HepG2 (cell line): ENCODE results near the gene DOCK4. TPM values are rescaled to one million over a fixed set of nuclear protein-coding genes. Genes with fewer than 3 reads are reported as not detected.

Experiments used
- ATAC-seq: fragments of 200-7000 bp; cut with Tn5 transposase; 3 replicates; pipeline ENCODE4 v1.9.1; 2020; ENCODE audit warnings: mild to moderate bottlenecking, moderate library complexity
- BruUV-seq: library from RNA; stranded (reverse); fragments of 400-500 nt; replicated peaks from 2 replicates; lab custom pipeline; 2021; lab: Mats Ljungman, UMichigan
- CTCF ChIA-PET: fragments of 300-600 bp; formaldehyde crosslinking; extraction: SDS; loops from one replicate; lab custom pipeline; 2021; ENCODE audit warnings: low total read pairs, inconsistent platforms, low intra/inter-chr PET ratio; lab: Yijun Ruan, JAX
- POLR2A ChIA-PET: fragments of 350-600 bp; sonication (Branson Sonifier 250); formaldehyde crosslinking; loops from one replicate; lab custom pipeline; 2020; ENCODE audit warnings: antibody characterized with exemption, inconsistent platforms; lab: Yijun Ruan, JAX
- DNase-seq: peaks from one replicate; pipeline ENCODE4 v3.0.0-alpha.2; 2015; ENCODE audit warnings: low spot score
- FAIRE-seq: peaks from 3 replicates; lab custom pipeline; 2011; peaks lifted over from hg19 to GRCh38; lab: Jason Lieb, UNC
- H2AFZ ChIP-seq: one replicate; pipeline ENCODE4 v1.6.1; 2011; ENCODE audit warnings: low read length, inconsistent platforms
- H3K27ac ChIP-seq: fragments of 300-600 bp; 3 replicates; pipeline ENCODE4 v1.8.0; 2011; ENCODE audit warnings: mixed run types, mild to moderate bottlenecking, mixed read lengths, low read length, inconsistent platforms; ENCODE audit not compliant: insufficient read depth; ENCODE audit errors: extremely low read length
- H3K27me3 ChIP-seq, 2 experiments: fragments of 200-600 bp in 1 of 2; 2 replicates in 1 of 2; 3 replicates in 1 of 2; pipeline versions ENCODE4 v1.6.0 to v1.8.0; 2011; ENCODE audit warnings: low read length in 2 of 2, mild to moderate bottlenecking in 2 of 2, moderate library complexity in 2 of 2, inconsistent platforms in 1 of 2; ENCODE audit not compliant: insufficient read depth in 2 of 2, control insufficient read depth in 1 of 2
- H3K36me3 ChIP-seq, 2 experiments: fragments of 200-600 bp in 1 of 2; replicated peaks in 1 of 2; 2 replicates in 1 of 2; 3 replicates in 1 of 2; pipeline versions ENCODE4 v1.5.1 to v1.8.0; 2011; ENCODE audit warnings: low read length in 2 of 2, inconsistent platforms in 1 of 2; ENCODE audit not compliant: insufficient read depth in 2 of 2, control insufficient read depth in 1 of 2
- H3K4me1 ChIP-seq: 2 replicates; pipeline ENCODE4 v1.5.1; 2012; ENCODE audit warnings: low read length, inconsistent platforms; ENCODE audit not compliant: insufficient read depth
- H3K4me2 ChIP-seq: 2 replicates; pipeline ENCODE4 v1.6.0; 2011; ENCODE audit warnings: low read depth, low read length, inconsistent platforms
- H3K4me3 ChIP-seq, 3 experiments: fragments of 200-600 bp in 1 of 3; sonication (generic), shearing (Covaris generic) in 1 of 3; replicated peaks in 1 of 3; 2 replicates each; pipeline ENCODE4 v1.5.1; 2011 to 2016; ENCODE audit warnings: low read length in 3 of 3, inconsistent platforms in 2 of 3, low read depth in 2 of 3, mild to moderate bottlenecking in 2 of 3, control low read depth in 1 of 3, mixed read lengths in 1 of 3; ENCODE audit not compliant: insufficient read depth in 1 of 3
- H3K79me2 ChIP-seq: one replicate; pipeline ENCODE4 v1.6.1; 2011; ENCODE audit warnings: low read length, inconsistent platforms; ENCODE audit not compliant: insufficient read depth
- H3K9ac ChIP-seq: 2 replicates; pipeline ENCODE4 v1.6.0; 2011; ENCODE audit warnings: mild to moderate bottlenecking, low read depth, low read length, inconsistent platforms; ENCODE audit not compliant: insufficient read depth
- H3K9me3 ChIP-seq: 2 replicates; pipeline ENCODE4 v1.5.1; 2012; ENCODE audit warnings: mild to moderate bottlenecking, low read length
- H4K20me1 ChIP-seq: 2 replicates; pipeline ENCODE4 v1.6.0; 2011; ENCODE audit warnings: inconsistent platforms, mild to moderate bottlenecking, low read length, moderate library complexity; ENCODE audit not compliant: insufficient read depth
- ATAD3A ChIP-seq: sonication (generic); formaldehyde crosslinking; IDR thresholded peaks from 2 replicates; pipeline ENCODE4 v1.4.0; 2020; ENCODE audit warnings: missing genetic modification reagents
- ERF ChIP-seq: IDR thresholded peaks from 2 replicates; pipeline ENCODE4 v1.6.1; 2018; ENCODE audit warnings: missing biosample characterization, missing genetic modification reagents
- MXD4 ChIP-seq: IDR thresholded peaks from 2 replicates; pipeline ENCODE4 v1.6.1; 2016; ENCODE audit warnings: mild to moderate bottlenecking, missing biosample characterization, missing genetic modification reagents
- WGBS: methylation state at CpG from one replicate; pipeline ENCODE4 v1.1.6; 2017; ENCODE audit warnings: low lambda C conversion rate; 5-methylcytosine and 5-hydroxymethylcytosine counted together
- in situ Hi-C: cut with HindIII; loops from 2 replicates; pipeline ENCODE4 v1.10.0; 2017; ENCODE audit warnings: low pct_unique_long_range_greater_than_20kb; ENCODE audit not compliant: extremely low pct_ligation_motif_present
- intact Hi-C: fragments of 100-400 bp; cut with micrococcal nuclease; formaldehyde crosslinking; loops from one replicate; pipeline ENCODE4 v1.10.0; 2022; ENCODE audit not compliant: unreplicated experiment
- polyA plus RNA-seq, 8 experiments: library from polyadenylated mRNA; depleted of rRNA in 3 of 8; stranded (reverse) in 7 of 8; unstranded in 1 of 8; fragments of >200 nt; fragmentation: Illumina TruSeq in 4 of 8; extraction: Trizol in 4 of 8; gene quantifications; 2 replicates each; pipeline versions ENCODE4 v1.2.1 to v1.2.3, GENCODE V29; 2011 to 2016; ENCODE audit warnings: low read depth in 4 of 8, missing spikeins in 1 of 8, mixed read lengths in 1 of 8; ENCODE audit not compliant: insufficient read depth in 1 of 8
- total RNA-seq, 5 experiments: library from RNA; depleted of rRNA; stranded (reverse); fragments of >200 nt; fragmentation: Illumina TruSeq; extraction: Trizol; gene quantifications; 2 replicates each; pipeline ENCODE4 v1.2.3, GENCODE V29; 2016; ENCODE audit warnings: low read depth in 1 of 5
- TF ChIP-seq, protein P1 (sequence below): sonication (generic); formaldehyde crosslinking; IDR thresholded peaks from 2 replicates; pipeline ENCODE4 v1.8.0; 2022; ENCODE audit warnings: missing genetic modification reagents, mild to moderate bottlenecking, moderate library complexity, borderline replicate concordance
- TF ChIP-seq, protein P2 (sequence below): sonication (generic); formaldehyde crosslinking; IDR thresholded peaks from 2 replicates; pipeline ENCODE4 v1.4.0; 2020; ENCODE audit warnings: mild to moderate bottlenecking, missing genetic modification reagents

Gene DOCK4
- total and polyA plus RNA-seq, 2 of the 13 experiments (the other 11 are each of a cell fraction or from before 2014, with no cell fraction given) = 13.5 to 17.4 TPM

DNA sequence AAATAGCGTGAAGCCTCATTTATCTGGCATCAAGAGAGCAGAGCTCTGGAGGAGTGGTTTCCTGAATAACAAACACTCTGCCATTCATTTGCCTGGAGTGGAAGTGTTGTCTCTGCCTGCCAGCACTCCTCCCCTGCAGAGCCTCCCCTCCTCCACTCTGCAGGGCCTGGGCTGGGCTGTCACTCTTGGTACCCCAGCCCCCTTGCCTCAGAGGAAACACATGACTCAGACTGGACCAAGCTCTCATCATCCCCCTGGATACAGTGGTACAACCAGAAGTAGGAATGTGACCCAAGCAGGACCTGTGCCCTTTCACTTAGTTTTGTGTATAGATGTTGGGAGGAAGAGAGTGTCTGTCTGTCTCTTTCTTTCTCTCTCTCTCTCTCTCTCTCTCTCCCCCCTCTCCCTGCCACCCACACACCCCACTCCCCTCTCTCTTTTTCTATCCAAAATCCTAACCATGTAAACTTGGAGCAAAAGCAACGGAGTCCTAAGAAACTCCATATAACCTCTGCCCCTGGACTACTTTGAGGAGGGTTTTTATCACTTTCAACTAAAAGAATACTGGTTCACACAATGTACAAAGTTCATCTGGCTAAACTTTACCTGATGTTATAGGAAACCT lies 43.9 kb downstream of the DOCK4 start (continued):
- TF ChIP-seq, protein P1, sequence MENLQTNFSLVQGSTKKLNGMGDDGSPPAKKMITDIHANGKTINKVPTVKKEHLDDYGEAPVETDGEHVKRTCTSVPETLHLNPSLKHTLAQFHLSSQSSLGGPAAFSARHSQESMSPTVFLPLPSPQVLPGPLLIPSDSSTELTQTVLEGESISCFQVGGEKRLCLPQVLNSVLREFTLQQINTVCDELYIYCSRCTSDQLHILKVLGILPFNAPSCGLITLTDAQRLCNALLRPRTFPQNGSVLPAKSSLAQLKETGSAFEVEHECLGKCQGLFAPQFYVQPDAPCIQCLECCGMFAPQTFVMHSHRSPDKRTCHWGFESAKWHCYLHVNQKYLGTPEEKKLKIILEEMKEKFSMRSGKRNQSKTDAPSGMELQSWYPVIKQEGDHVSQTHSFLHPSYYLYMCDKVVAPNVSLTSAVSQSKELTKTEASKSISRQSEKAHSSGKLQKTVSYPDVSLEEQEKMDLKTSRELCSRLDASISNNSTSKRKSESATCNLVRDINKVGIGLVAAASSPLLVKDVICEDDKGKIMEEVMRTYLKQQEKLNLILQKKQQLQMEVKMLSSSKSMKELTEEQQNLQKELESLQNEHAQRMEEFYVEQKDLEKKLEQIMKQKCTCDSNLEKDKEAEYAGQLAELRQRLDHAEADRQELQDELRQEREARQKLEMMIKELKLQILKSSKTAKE (CRISPR knock-in tag) = peak; percentile 78
- TF ChIP-seq MXD4 (CRISPR knock-in tag) (no peak), ATAD3A (no peak)

DNA sequence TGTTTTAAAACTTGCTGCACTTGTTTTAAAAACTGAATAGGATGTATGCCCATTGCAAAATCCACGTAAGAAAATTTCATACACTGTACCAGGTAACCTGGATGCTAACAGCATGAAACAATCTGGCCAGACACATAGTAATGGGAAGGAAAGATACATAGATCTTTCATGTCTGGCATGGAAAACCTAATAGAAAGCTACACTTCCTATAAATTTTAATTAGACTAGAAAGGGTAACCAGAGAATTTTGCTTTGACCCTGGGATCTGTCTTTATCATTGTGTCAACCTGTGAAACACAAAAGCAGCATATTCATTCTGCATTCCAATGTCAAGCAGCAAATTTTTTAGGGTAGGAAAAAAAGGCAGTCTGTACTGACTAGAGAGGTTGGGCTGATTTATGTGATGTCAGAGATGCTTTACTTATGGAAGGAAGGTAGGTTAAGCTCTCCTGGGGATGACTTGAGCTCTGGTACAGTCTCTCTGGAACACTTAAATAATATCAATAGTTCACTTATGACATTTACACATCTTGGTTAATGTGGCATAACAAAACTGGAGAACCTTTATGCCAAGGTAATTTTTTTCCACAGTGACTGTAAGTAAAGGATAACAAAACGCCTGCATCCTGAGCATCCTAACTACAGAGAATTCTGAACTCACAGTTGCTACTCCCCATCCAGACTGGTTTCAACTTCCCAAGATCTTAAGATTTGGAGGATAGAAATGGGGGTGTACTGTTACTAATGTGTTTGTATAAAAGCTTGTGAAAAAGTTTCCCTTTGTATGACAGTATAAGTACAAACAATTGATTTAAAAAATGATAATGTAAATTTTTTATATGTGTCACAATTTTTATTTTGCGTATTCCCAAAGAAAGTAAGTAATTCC lies 44.7 kb downstream of the DOCK4 start:
- BruUV-seq = no TSS peak
- H3K4me2 ChIP-seq = peak overlapping the region; percentile 76
- H3K9me3 ChIP-seq = no peaks in the 10 kb centered on the region
- intact Hi-C loops = loop anchor here (2.0 kb wide), 1 partner anchor 45 kb away; the partner anchor contains the start of genes DOCK4 and ZNF277
- TF ChIP-seq, protein P2, sequence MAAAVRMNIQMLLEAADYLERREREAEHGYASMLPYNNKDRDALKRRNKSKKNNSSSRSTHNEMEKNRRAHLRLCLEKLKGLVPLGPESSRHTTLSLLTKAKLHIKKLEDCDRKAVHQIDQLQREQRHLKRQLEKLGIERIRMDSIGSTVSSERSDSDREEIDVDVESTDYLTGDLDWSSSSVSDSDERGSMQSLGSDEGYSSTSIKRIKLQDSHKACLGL (CRISPR knock-in tag) = no peak
- 0 out of 2 replicates have a peak, but pooled peaks have one; percentile 9 for TF ChIP-seq ERF (CRISPR knock-in tag)
- ChIA-PET POLR2A (interaction anchor here (0.9 to 1.4 kb wide), 4 partner anchors 21 to 45 kb away, joined by 3 to 4 read pairs (median 4); partner anchors contain the start of gene ZNF277), CTCF (no interaction called here)
- H3K79me2 ChIP-seq = peaks cover 16% of the 10 kb centered on the region
- DNase-seq (peak; percentile 30), ATAC-seq (0 out of 3 replicates have a peak, but pooled peaks have one; percentile 4), FAIRE-seq (no peak)
- peaks cover 40% of the 10 kb centered on the region for H4K20me1 ChIP-seq
- peak overlapping the region; percentile 36 for H3K27ac ChIP-seq
- in situ Hi-C loops = no loop called here
- H3K27me3 ChIP-seq = no peaks in the 10 kb centered on the region
- peaks cover 43% of the 10 kb centered on the region for H3K4me1 ChIP-seq
- no peak overlapping the region for H3K9ac ChIP-seq
- WGBS = 47% methylated on average over 3 of the region's 3 CpGs
- H3K36me3 ChIP-seq = no peaks in the 10 kb centered on the region
- H3K4me3 ChIP-seq = peak overlapping the region in 2 of 3 experiments; percentile 12 to 37; a peak in 2 of 6 replicates
- no peak overlapping the region for H2AFZ ChIP-seq
